AG04449 (cell line): ENCODE data around the gene GULP1.

ENCODE experiments used
- CTCF ChIA-PET: fragments of 350-600 bp; formaldehyde crosslinking; extraction: SDS; loops from one replicate; lab custom pipeline; 2021; ENCODE audit warnings: antibody characterized with exemption; lab: Yijun Ruan, JAX
- POLR2A ChIA-PET: fragments of 400-600, 350-600 bp; formaldehyde crosslinking; extraction: SDS; loops from one replicate; lab custom pipeline; 2020; ENCODE audit warnings: antibody characterized with exemption, inconsistent platforms; lab: Yijun Ruan, JAX
- DNase-seq: peaks from one replicate; pipeline ENCODE4 v3.0.0-alpha.2; 2010; ENCODE audit warnings: low read depth, low spot score
- H3K4me3 ChIP-seq: 2 replicates; pipeline ENCODE4 v1.5.1; 2011; ENCODE audit warnings: low read depth, mild to moderate bottlenecking, control low read depth, low read length
- TF ChIP-seq, protein P1 (sequence below): IDR thresholded peaks from one replicate; pipeline ENCODE4 v1.5.1; 2011; ENCODE audit warnings: mild to moderate bottlenecking, moderate library complexity, low read length, control low read depth, inconsistent platforms; ENCODE audit not compliant: insufficient read depth; ENCODE audit errors: missing control alignments

Gene GULP1

DNA sequence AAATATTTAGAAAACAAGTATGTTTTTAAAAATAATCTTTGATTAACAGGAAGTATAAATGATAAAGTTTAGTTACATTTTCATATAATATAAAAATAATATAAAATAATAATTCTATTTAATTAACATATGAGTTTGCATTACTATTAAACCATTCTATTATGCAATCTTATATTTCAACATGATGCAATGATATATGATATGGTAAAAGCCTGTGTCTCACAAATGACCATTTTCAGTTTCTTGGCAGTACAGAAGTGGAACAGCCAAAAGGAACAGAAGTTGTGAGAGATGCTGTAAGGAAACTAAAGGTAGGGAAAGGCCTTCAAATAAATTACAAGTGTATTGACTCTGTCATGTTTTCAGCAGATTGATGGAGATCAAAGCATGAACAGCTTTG, 230.8 kb downstream of the GULP1 start:
- CTCF ChIA-PET: interaction anchor here (0.6 to 9.7 kb wide), 7 partner anchors 454 to 1046 kb away, joined by 3 to 138 read pairs (median 5); partner anchors contain the start of gene COL3A1
- POLR2A ChIA-PET: no interaction called here
- DNase-seq: no peak
- H3K4me3 ChIP-seq: no peak overlapping the region
- TF ChIP-seq, protein P1, sequence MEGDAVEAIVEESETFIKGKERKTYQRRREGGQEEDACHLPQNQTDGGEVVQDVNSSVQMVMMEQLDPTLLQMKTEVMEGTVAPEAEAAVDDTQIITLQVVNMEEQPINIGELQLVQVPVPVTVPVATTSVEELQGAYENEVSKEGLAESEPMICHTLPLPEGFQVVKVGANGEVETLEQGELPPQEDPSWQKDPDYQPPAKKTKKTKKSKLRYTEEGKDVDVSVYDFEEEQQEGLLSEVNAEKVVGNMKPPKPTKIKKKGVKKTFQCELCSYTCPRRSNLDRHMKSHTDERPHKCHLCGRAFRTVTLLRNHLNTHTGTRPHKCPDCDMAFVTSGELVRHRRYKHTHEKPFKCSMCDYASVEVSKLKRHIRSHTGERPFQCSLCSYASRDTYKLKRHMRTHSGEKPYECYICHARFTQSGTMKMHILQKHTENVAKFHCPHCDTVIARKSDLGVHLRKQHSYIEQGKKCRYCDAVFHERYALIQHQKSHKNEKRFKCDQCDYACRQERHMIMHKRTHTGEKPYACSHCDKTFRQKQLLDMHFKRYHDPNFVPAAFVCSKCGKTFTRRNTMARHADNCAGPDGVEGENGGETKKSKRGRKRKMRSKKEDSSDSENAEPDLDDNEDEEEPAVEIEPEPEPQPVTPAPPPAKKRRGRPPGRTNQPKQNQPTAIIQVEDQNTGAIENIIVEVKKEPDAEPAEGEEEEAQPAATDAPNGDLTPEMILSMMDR: no peak

DNA sequence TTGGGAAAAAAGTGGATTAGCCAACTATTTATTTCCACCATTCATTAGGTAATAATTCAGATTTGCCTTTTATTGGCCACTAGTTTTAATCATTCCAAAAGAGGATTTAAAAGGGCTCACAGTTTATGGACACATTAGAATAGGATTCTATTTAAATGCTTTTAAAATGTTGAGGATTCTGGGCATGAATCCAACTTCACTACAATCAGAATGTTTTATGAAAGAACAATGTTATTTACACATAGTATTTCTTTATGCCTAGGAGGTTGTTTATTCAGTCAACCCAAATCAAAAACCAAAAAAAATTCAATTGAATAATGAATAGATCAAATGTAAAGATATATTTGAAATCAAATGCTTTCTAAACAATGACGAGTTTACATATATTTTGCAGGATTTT, 232.2 kb downstream of the GULP1 start:
- ChIA-PET CTCF (interaction anchor here (0.6 to 9.7 kb wide), 17 partner anchors 16 to 889 kb away, joined by 3 to 138 read pairs (median 5); partner anchors contain the start of gene COL3A1), POLR2A (no interaction called here)
- TF ChIP-seq, protein P1: no peak
- DNase-seq: no peak
- no peak overlapping the region for H3K4me3 ChIP-seq

DNA sequence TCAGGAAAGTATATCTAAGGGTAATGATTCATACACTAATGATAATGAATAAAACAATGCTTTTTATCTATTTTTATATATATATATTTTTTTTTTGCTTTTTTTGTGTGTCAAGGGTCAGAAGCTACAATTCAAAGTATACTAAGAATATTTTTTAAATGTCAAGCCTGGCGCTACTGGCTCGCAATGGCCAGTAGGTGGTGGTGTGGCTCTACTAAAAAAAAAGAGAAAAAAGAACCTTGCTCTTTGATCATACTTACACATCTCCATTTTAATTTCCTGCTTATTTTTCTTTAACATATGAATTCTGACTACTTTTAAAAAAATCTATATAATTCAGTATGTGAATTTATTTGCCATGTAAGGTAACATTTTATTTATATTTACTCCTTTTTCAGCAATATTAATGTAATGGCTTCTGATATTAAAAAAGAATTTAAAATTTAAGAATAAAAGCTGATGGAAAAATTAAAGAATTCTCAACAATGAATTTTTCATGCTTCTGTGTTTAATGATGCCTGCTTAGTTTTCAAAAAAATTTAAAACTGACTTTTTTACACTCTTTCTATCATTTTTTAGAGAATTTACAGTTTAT, 232.9 kb downstream of the GULP1 start:
- CTCF ChIA-PET: interaction anchor here (0.6 to 9.7 kb wide), 26 partner anchors 10 to 888 kb away, joined by 3 to 138 read pairs (median 5); partner anchors contain the start of gene COL3A1
- DNase-seq: peak; percentile 17
- POLR2A ChIA-PET: interaction anchor here (0.6 kb wide), 1 partner anchor 663 kb away, joined by 3 read pairs; no protein-coding TSS in a partner anchor
- H3K4me3 ChIP-seq: no peak overlapping the region
- TF ChIP-seq, protein P1: peak; percentile 42

DNA sequence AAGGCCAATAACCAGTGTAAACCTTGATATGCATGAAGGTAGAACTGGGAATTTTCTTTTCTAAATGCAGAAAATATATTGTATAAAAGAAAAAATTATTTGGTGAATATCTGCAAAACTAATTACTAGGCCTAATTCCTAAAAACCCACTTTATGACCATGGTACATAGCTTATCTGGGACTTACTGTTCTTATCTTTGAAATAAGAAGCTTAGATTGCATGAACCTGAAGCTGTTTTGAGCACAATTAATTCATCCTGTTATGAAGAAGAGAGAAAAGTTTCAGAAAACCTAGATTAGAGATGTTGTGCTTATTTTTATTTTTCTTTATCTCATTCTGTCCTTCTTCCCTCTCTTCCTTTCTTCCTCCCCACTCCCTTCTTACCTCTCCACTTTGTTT, 235.0 kb downstream of the GULP1 start:
- H3K4me3 ChIP-seq: no peak overlapping the region
- CTCF ChIA-PET: interaction anchor here (2.4 to 9.7 kb wide), 5 partner anchors 445 to 885 kb away, joined by 5 to 138 read pairs (median 19); partner anchors contain the start of gene COL3A1
- no peak for DNase-seq
- POLR2A ChIA-PET: no interaction called here
- TF ChIP-seq, protein P1: no peak

DNA sequence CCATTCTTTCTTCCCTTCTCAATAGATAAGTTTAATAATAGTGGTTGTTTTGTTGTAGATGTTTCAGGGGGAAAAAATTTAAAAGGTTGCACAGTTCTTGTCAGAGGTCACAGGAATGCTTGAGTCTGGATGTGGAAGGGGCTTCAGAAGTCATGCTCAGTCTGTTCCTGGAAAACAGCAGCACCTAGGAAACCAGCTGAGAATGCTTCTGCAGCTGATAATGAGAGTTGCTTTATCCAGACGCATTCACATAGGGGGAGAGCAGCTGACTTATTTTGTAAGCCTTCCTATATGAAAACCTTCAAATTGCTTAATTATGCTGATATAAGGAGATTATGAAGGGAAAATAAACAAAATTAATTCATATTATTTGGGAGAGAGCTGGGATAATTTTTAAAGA, 235.5 kb downstream of the GULP1 start:
- DNase-seq: no peak
- ChIA-PET CTCF (interaction anchor here (1.0 to 9.7 kb wide), 7 partner anchors 11 to 1235 kb away, joined by 3 to 138 read pairs (median 9); partner anchors contain the start of genes COL3A1 and OSGEPL1), POLR2A (no interaction called here)
- TF ChIP-seq, protein P1: no peak
- H3K4me3 ChIP-seq: no peak overlapping the region

DNA sequence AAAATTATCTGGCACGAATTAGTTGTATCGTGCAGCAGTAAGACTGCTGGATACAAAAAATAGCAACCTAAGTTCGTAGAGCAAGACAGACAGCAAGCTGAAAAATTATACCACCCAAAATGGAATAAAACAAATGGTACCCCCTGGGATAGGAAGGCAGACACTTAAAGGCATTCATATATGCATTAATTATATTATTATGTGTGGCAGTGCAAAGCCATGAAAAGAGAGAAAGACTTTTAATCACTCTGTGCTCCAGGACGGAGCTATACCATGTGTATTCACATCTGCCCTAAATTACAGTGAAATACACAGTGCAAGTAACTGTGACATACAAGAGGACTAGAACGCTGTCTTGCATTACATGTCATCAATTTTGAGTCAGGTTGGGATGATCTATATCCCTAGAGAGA, 235.9 kb downstream of the GULP1 start:
- ChIA-PET POLR2A (interaction anchor here (1.1 kb wide), 1 partner anchor 456 kb away, joined by 4 read pairs; no protein-coding TSS in a partner anchor), CTCF (interaction anchor here (1.0 to 9.7 kb wide), 8 partner anchors 10 to 1235 kb away, joined by 3 to 138 read pairs (median 7); partner anchors contain the start of genes COL3A1 and OSGEPL1)
- no peak for DNase-seq
- TF ChIP-seq, protein P1: no peak
- H3K4me3 ChIP-seq: no peak overlapping the region
